GM23338 (cell line): ENCODE results near the gene NCOA7. TPM values are rescaled to one million over a fixed set of nuclear protein-coding genes. Genes with fewer than 3 reads are reported as not detected.

Source experiments
- ATAC-seq: fragments of 200-7000 bp; cut with Tn5 transposase; 3 replicates; pipeline ENCODE4 v1.9.1; 2020
- DNase-seq: peaks from one replicate; pipeline ENCODE4 v3.0.0-alpha.2; 2015; ENCODE audit warnings: low spot score
- H2AFZ ChIP-seq: fragments of 200-600 bp; sonication (generic); 2 replicates; pipeline ENCODE4 v1.8.0; 2016; ENCODE audit warnings: antibody characterized with exemption, mild to moderate bottlenecking, moderate library complexity
- H3F3A ChIP-seq: fragments of 200-600 bp; sonication (generic); replicated peaks from 2 replicates; pipeline ENCODE4 v1.8.0; 2017; ENCODE audit warnings: antibody characterized with exemption, mixed run types, low read depth
- H3K27ac ChIP-seq: fragments of 200-600 bp; sonication (generic); 2 replicates; pipeline ENCODE4 v1.6.1; 2016; ENCODE audit warnings: low read depth
- H3K27me3 ChIP-seq: fragments of 200-600 bp; sonication (generic); 2 replicates; pipeline ENCODE4 v1.8.0; 2016; ENCODE audit warnings: mild to moderate bottlenecking, mixed run types, moderate library complexity; ENCODE audit not compliant: insufficient read depth
- H3K36me3 ChIP-seq: fragments of 200-600 bp; sonication (generic); 2 replicates; pipeline ENCODE4 v1.8.0; 2016; ENCODE audit warnings: mild to moderate bottlenecking; ENCODE audit not compliant: insufficient read depth
- H3K4me1 ChIP-seq: fragments of 200-600 bp; sonication (generic); 2 replicates; pipeline ENCODE4 v1.8.0; 2016; ENCODE audit warnings: mild to moderate bottlenecking, moderate library complexity; ENCODE audit not compliant: insufficient read depth
- H3K4me2 ChIP-seq: fragments of 200-600 bp; sonication (generic); 2 replicates; pipeline ENCODE4 v1.7.1; 2017; ENCODE audit warnings: mixed run types
- H3K4me3 ChIP-seq: fragments of 200-600 bp; sonication (generic); 2 replicates; pipeline ENCODE4 v1.6.1; 2016; ENCODE audit warnings: mixed run types
- H3K79me2 ChIP-seq: fragments of 200-600 bp; sonication (generic); replicated peaks from 2 replicates; pipeline ENCODE4 v1.8.0; 2017; ENCODE audit warnings: mild to moderate bottlenecking; ENCODE audit not compliant: insufficient read depth
- H3K9me2 ChIP-seq: fragments of 200-600 bp; sonication (generic); 2 replicates; pipeline ENCODE4 v1.8.0; 2017; ENCODE audit not compliant: insufficient read depth
- H4K20me1 ChIP-seq: fragments of 200-600 bp; sonication (generic); replicated peaks from 2 replicates; pipeline ENCODE4 v1.8.0; 2017; ENCODE audit warnings: mild to moderate bottlenecking; ENCODE audit not compliant: insufficient read depth
- H3K27ac Mint-ChIP-seq: 2 replicates; pipeline ENCODE4 v1.8.0; 2020; ENCODE audit warnings: inconsistent platforms, mild to moderate bottlenecking, moderate library complexity, mixed read lengths
- H3K27me3 Mint-ChIP-seq: 3 replicates; pipeline ENCODE4 v1.8.0; 2022; ENCODE audit warnings: low read depth, mild to moderate bottlenecking, moderate library complexity, mixed read lengths, inconsistent platforms; ENCODE audit not compliant: insufficient read depth, poor library complexity
- H3K36me3 Mint-ChIP-seq: 3 replicates; pipeline ENCODE4 v1.8.0; 2021; ENCODE audit warnings: low read depth, mild to moderate bottlenecking, inconsistent platforms, moderate library complexity, mixed read lengths
- H3K4me1 Mint-ChIP-seq: 3 replicates; pipeline ENCODE4 v1.8.0; 2020; ENCODE audit warnings: mild to moderate bottlenecking, inconsistent platforms, mixed read lengths
- H3K4me3 Mint-ChIP-seq: 3 replicates; pipeline ENCODE4 v1.8.0; 2021; ENCODE audit warnings: moderate library complexity, mild to moderate bottlenecking, inconsistent platforms, mixed read lengths
- H3K9me3 Mint-ChIP-seq: 3 replicates; pipeline ENCODE4 v1.8.0; 2020; ENCODE audit warnings: moderate library complexity, mild to moderate bottlenecking, inconsistent platforms, mixed read lengths
- CREB1 ChIP-seq: fragments of 250-450 bp; sonication (Bioruptor Pico); IDR thresholded peaks from 2 replicates; pipeline ENCODE4 v1.5.0; 2020; ENCODE audit warnings: low read depth, mild to moderate bottlenecking, moderate library complexity
- CTCF ChIP-seq, 2 experiments: fragments of 200-600 bp in 1 of 2; sonication (generic) in 1 of 2; conservative IDR thresholded peaks; 2 replicates each; pipeline versions ENCODE4 v1.5.1 to v1.6.1; 2016 to 2017; ENCODE audit warnings: antibody characterized with exemption in 2 of 2, low read depth in 2 of 2, mild to moderate bottlenecking in 2 of 2, moderate library complexity in 1 of 2
- ETS1 ChIP-seq: IDR thresholded peaks from 2 replicates; pipeline ENCODE4 v1.6.1; 2016; ENCODE audit warnings: antibody characterized with exemption
- EZH2 ChIP-seq: fragments of 200-600 bp; sonication (generic); IDR thresholded peaks from one replicate; pipeline ENCODE4 v1.8.0; 2017; ENCODE audit warnings: antibody characterized with exemption, mild to moderate bottlenecking, low read depth; ENCODE audit not compliant: unreplicated experiment
- EZH2phosphoT487 ChIP-seq: fragments of 200-600 bp; sonication (generic); IDR thresholded peaks from one replicate; pipeline ENCODE4 v1.8.1; 2018; ENCODE audit warnings: antibody characterized with exemption; ENCODE audit not compliant: unreplicated experiment
- JUNB ChIP-seq: IDR thresholded peaks from one replicate; pipeline ENCODE4 v1.6.1; 2016; ENCODE audit warnings: antibody characterized with exemption; ENCODE audit not compliant: unreplicated experiment
- NANOG ChIP-seq: IDR thresholded peaks from 2 replicates; pipeline ENCODE4 v1.6.1; 2016; ENCODE audit warnings: antibody characterized with exemption, borderline replicate concordance
- POLR2AphosphoS5 ChIP-seq: IDR thresholded peaks from 2 replicates; pipeline ENCODE4 v1.6.1; 2016; ENCODE audit warnings: antibody characterized with exemption, low read depth
- REST ChIP-seq: IDR thresholded peaks from one replicate; pipeline ENCODE4 v1.6.1; 2018; ENCODE audit warnings: antibody characterized with exemption; ENCODE audit not compliant: unreplicated experiment
- STAT1 ChIP-seq: IDR thresholded peaks from one replicate; pipeline ENCODE4 v1.6.1; 2016; ENCODE audit warnings: antibody characterized with exemption; ENCODE audit not compliant: unreplicated experiment
- ZNF114 ChIP-seq: fragments of 250-450 bp; sonication (Bioruptor Pico); IDR thresholded peaks from 2 replicates; pipeline ENCODE4 v1.5.0; 2020; ENCODE audit warnings: mild to moderate bottlenecking, moderate library complexity
- ZNF331 ChIP-seq: fragments of 250-450 bp; sonication (Bioruptor Pico); IDR thresholded peaks from 2 replicates; pipeline ENCODE4 v1.5.0; 2020; ENCODE audit warnings: low read depth, mild to moderate bottlenecking, moderate library complexity
- ZNF462 ChIP-seq: fragments of 250-450 bp; sonication (Bioruptor Pico); IDR thresholded peaks from 2 replicates; pipeline ENCODE4 v1.5.0; 2020; ENCODE audit warnings: mild to moderate bottlenecking, moderate library complexity
- polyA plus RNA-seq: library from polyadenylated mRNA; unstranded; fragments of >200 nt; fragmentation: Nextera tagmentation; extraction: Ambion mirVana; gene quantifications from 2 replicates; pipeline ENCODE4 v1.2.1, GENCODE V29; 2016
- total RNA-seq: library from RNA; depleted of rRNA; stranded (reverse); fragments of >200 nt; shearing (Covaris generic); gene quantifications from 2 replicates; pipeline ENCODE4 v1.2.3, GENCODE V29; 2014

Gene NCOA7
- total and polyA plus RNA-seq, 2 experiments from 2014 or later, result 9.3 to 15.7 TPM

GRCh38 chr6:125866433-125866832 lies 75.7 kb downstream of the NCOA7 start (continued):
- no peak for TF ChIP-seq ZNF462 (CRISPR knock-in tag)

GRCh38 chr6:125867483-125867942 lies 76.8 kb downstream of the NCOA7 start:
- Histone ChIP-seq H3K9me2 (no peaks in the 10 kb centered on the region; the same call in 1 of the 2 replicates), H3F3A (no peaks in the 10 kb centered on the region), H3K27ac (no peak overlapping the region), H3K4me2 (peak overlapping the region; percentile 12), H3K27me3 (no peaks in the 10 kb centered on the region), H4K20me1 (no peaks in the 10 kb centered on the region), H3K79me2 (no peaks in the 10 kb centered on the region), H3K4me3 (peak overlapping the region; percentile 1; the same call in 1 of the 2 replicates), H3K4me1 (peaks cover 16% of the 10 kb centered on the region), H3K36me3 (no peaks in the 10 kb centered on the region), H2AFZ (no peak overlapping the region)
- peaks cover 2% of the 10 kb centered on the region for H3K27me3 Mint-ChIP-seq
- H3K9me3 Mint-ChIP-seq, result no peaks in the 10 kb centered on the region
- ATAC-seq (peak; percentile 97), DNase-seq (peak; percentile 94)
- H3K36me3 Mint-ChIP-seq, result no peaks in the 10 kb centered on the region
- H3K27ac Mint-ChIP-seq, result peak overlapping the region; percentile 66
- H3K4me1 Mint-ChIP-seq, result peaks cover 8% of the 10 kb centered on the region
- no peak overlapping the region for H3K4me3 Mint-ChIP-seq
- TF ChIP-seq NANOG (no peak), ZNF114 (CRISPR knock-in tag) (no peak), ETS1 (no peak), EZH2 (no peak), CREB1 (no peak), JUNB (no peak), CTCF (conservative IDR thresholded peaks at IDR 0.05; ENCODE audit: low read depth in 2 of 2) (no peak), STAT1 (no peak), ZNF331 (CRISPR knock-in tag) (no peak), POLR2AphosphoS5 (no peak), EZH2phosphoT487 (no peak), REST (no peak)
